Renal pelvis (tissue), 4 donors: ENCODE data around the gene KCNK18. TPM values are rescaled to one million over a fixed set of nuclear protein-coding genes. Genes with fewer than 3 reads are reported as not detected.

Source experiments
- DNase-seq: peaks from one replicate; pipeline ENCODE4 v3.0.0-alpha.2; 2013
- polyA plus RNA-seq, 3 donors: library from polyadenylated mRNA; unstranded; fragments of 120-200 nt; gene quantifications; one replicate each; pipeline ENCODE4 v1.2.1, GENCODE V29; 2013; ENCODE audit not compliant: insufficient read length in 3 of 3

KCNK18 gene
- polyA plus RNA-seq, 3 donors, result not detected

DNA sequence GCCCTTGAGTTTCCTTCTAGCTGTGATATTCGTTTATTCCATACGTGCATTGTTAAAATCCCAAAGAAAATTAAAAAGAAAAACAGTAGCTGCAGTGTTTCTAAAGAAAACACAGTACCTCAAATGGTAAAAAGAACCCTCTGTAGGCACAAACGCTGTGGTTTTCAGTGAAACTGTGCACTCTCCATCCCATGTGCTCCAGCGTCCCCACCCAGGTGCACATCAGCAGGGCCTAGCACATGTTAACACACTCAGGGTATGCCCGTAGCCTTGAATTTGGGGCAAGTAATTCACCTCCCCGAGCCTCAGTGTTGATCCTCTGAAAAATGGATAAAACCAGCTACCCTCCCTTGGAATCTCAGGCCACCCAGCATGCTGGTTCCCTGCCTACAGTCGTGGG, 53.1 kb downstream of the KCNK18 start:
- DNase-seq, result no peak

- DNase-seq, result no peak
Observed at GRCh38 chr10:117253908-117254307, 56.6 kb downstream of the KCNK18 start.

DNA sequence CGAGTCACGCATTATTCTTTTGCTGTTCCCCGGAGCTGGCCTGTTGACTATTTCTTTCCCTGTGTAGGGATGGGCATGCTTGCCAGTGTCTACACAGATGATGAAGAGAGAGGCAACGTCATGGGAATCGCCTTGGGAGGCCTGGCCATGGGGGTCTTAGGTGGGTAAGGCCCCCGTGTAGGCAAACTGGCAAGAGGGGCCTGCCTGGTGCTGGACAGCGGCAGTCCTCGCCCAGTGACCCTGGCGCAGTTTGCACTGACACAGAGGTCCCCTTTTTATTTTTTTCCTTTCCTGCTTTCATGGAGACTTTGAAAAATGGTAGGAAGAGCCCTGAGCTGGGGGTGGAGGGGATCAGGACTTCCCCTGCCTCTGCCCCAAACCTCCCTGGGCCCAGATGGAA, 57.0 kb downstream of the KCNK18 start:
- DNase-seq, result no peak

GRCh38 chr10:117254774-117255735, 57.8 kb downstream of the KCNK18 start:
- no peak for DNase-seq

DNA sequence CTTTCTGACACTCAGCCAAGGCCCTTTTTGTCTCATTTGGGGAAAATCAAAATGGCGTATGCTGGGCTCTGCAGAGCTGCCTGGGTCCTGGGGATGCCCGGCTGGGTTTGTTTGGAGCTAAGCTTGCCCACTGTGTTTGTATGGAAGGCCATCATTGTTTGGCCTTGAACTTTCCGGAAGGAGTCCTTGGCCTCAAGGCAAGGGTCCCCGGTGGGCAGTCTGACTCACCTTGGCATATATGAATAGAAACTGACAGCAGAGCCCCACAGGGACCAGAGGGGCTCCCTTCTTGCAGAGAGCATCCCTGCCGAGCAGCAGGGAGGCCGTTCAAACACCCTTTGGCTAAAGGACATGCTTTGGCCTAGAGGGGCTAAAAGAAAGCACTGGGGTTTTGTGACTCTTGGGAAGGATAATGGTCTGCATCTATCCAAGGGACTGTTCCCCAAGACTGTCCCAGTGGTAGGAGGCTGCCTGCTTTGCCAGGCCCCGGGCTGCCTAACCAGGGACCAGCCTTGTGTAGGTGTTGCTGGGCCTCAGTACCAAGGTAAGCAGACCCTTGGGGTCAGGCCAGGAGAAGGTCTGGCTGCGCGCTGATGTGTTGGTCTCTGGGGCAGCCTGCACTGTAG, 58.7 kb downstream of the KCNK18 start:
- DNase-seq, result no peak

DNA sequence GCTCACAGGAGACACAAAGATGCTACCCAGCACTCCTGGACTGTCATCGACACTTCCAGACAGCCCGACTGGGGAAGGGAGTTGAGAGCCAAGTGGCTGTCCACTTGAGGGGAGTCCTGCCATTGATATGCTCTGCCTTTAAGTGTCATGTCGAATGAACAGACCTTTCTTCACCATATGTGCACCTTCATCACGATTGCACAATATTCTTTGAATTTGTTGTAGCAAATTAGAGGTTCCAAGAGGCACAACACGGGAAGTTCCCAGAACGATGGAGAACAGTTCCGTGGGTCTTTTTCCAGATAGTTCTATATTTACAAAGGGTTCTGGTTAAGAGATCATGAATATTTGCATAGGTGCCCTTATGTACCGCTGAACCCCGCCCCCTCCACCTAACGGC, 59.6 kb downstream of the KCNK18 start:
- DNase-seq, result no peak

GRCh38 chr10:117257721-117258120, 60.4 kb downstream of the KCNK18 start:
- DNase-seq, result no peak

DNA sequence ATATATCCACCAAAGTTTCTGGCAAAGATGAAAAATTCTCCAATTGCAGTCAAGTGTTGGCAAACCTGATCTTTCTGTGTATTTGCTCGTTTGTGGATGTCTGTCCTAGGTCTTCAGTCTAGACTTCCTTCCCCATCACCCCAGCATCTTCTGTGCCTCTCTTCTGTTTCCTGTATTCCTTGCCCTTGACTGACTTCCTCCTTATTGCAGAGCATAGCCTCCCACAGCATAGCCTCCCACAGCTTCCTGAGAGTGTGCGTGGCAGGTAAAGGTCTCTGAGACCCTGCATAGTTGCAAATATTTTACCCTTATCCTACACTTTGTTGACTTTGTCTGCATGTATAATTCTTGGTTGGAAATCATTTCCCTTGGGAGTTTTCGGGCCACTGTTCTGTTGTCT, 62.0 kb downstream of the KCNK18 start:
- no peak for DNase-seq

Other genes starting within 250 kb of the KCNK18 start
- gene SHTN1, start 192.3 kb upstream of the KCNK18 start, polyA plus RNA-seq, result 10 to 100 TPM; 19.1 to 24.3 (median 21.7) TPM
- gene VAX1, start 59.2 kb upstream of the KCNK18 start, polyA plus RNA-seq, result not detected
- gene SLC18A2, start 43.6 kb downstream of the KCNK18 start, polyA plus RNA-seq, result 1 to 10 TPM; 1.1 to 1.4 (median 1.2) TPM
- 10 to 100 TPM; 34.4 to 41.4 (median 37.3) TPM for gene PDZD8, start 178.0 kb downstream of the KCNK18 start, polyA plus RNA-seq